ENCODE data around the gene MAMSTR.

The MAMSTR gene

DNA sequence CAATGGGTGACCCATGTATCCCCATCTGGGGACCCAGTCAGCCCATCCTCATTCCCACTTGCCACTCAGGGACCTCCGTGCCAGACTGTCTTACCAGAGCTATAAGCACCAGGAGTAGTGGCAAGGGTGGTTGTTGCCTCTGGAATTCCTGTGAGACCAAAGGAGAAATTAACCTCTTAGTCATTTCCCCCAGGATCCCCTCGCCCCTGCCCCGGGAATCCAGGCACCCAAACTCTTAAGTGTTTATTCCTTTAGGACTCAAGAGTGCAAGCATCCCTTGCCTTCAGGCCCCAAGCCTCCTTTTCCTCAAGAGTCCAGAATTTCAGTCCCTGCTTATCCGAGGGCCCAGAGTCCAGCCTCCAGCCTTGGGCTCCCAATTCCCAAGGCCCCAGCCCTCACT, 55.9 kb downstream of the MAMSTR start:
- no peaks in the 10 kb centered on the region for H3K36me3 ChIP-seq (ENCODE audit: control insufficient read depth, insufficient read depth, low read length)
- TF ChIP-seq, protein P1, sequence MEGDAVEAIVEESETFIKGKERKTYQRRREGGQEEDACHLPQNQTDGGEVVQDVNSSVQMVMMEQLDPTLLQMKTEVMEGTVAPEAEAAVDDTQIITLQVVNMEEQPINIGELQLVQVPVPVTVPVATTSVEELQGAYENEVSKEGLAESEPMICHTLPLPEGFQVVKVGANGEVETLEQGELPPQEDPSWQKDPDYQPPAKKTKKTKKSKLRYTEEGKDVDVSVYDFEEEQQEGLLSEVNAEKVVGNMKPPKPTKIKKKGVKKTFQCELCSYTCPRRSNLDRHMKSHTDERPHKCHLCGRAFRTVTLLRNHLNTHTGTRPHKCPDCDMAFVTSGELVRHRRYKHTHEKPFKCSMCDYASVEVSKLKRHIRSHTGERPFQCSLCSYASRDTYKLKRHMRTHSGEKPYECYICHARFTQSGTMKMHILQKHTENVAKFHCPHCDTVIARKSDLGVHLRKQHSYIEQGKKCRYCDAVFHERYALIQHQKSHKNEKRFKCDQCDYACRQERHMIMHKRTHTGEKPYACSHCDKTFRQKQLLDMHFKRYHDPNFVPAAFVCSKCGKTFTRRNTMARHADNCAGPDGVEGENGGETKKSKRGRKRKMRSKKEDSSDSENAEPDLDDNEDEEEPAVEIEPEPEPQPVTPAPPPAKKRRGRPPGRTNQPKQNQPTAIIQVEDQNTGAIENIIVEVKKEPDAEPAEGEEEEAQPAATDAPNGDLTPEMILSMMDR (IDR thresholded peaks at IDR 0.05; ENCODE audit: insufficient read depth, low read length, poor library complexity, severe bottlenecking), result no peak
- H3K27me3 ChIP-seq (replicated peaks; ENCODE audit: control insufficient read depth, insufficient read depth, low read length), result no peaks in the 10 kb centered on the region
- DNase-seq (ENCODE audit: extremely low read depth, insufficient read length), result no peak
- no peak overlapping the region for H3K4me3 ChIP-seq (replicated peaks; ENCODE audit: low read depth, low read length)
